Adrenal gland (tissue), 5 donors: ENCODE data around the gene DBF4.

ENCODE experiments used
- POLR2A ChIP-seq, 2 donors: fragments of 450-650 bp; IDR thresholded peaks; one replicate each; pipeline ENCODE4 v1.6.1; 2017; ENCODE audit warnings: antibody characterized with exemption in 2 of 2, mild to moderate bottlenecking in 2 of 2, moderate library complexity in 1 of 2
- TF ChIP-seq, protein P1 (sequence below), 6 experiments: fragments of 450-650 bp in 4 of 6; fragments of 200-600 bp in 2 of 6; sonication (generic) in 1 of 6; IDR thresholded peaks; 1 replicate in 5 of 6; 2 replicates in 1 of 6; pipeline versions ENCODE4 v1.5.1 to v1.8.0; 2016 to 2021; ENCODE audit warnings: antibody characterized with exemption in 6 of 6, mild to moderate bottlenecking in 2 of 6, moderate library complexity in 1 of 6
- donor health status: DM: no; HTN: no; CAD: no.

DNA sequence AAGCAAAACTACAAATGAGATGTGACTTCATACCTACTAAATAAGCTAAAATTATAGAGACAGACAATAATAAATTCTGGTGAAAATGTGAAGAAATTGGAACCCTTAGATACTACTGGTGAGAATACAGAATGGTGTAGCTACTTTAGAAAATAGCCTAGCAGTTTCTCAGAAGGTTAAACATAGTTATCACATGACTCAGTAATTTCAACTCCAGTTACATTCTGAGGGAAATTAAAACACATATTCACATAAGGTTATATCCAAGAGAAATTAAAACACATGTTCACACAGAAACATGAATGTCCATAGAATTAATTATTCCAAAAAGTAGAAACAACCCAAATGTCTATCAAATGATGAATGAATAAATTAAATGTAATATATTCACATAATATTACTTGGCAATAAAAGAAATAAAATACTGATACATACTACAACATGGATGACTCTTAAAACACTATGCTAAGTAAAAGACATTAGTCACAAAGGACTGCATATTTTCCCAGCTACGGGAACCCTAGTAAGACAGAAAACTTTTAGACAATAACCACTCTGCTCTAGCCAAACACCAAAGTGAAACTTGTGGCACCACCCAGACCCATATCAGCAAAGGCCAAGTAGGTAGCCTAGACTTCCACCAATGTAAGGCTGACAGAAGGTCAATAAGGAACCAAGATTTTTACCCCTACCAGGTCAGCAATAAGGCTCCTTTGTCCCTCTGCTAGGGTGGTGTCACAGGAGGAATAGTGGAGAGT lies 25.3 kb upstream of the DBF4 start:
- TF ChIP-seq, protein P1, sequence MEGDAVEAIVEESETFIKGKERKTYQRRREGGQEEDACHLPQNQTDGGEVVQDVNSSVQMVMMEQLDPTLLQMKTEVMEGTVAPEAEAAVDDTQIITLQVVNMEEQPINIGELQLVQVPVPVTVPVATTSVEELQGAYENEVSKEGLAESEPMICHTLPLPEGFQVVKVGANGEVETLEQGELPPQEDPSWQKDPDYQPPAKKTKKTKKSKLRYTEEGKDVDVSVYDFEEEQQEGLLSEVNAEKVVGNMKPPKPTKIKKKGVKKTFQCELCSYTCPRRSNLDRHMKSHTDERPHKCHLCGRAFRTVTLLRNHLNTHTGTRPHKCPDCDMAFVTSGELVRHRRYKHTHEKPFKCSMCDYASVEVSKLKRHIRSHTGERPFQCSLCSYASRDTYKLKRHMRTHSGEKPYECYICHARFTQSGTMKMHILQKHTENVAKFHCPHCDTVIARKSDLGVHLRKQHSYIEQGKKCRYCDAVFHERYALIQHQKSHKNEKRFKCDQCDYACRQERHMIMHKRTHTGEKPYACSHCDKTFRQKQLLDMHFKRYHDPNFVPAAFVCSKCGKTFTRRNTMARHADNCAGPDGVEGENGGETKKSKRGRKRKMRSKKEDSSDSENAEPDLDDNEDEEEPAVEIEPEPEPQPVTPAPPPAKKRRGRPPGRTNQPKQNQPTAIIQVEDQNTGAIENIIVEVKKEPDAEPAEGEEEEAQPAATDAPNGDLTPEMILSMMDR (IDR thresholded peaks at IDR 0.05) = no peak
- TF ChIP-seq POLR2A (IDR thresholded peaks at IDR 0.05) = no peak
